ENCODE measurements around the gene USP35. TPM values are rescaled to one million over a fixed set of nuclear protein-coding genes. Genes with fewer than 3 reads are reported as not detected.

Gene USP35
- total RNA-seq, 2 donors from 2014 or later, result 8.6 to 11.2 TPM

DNA sequence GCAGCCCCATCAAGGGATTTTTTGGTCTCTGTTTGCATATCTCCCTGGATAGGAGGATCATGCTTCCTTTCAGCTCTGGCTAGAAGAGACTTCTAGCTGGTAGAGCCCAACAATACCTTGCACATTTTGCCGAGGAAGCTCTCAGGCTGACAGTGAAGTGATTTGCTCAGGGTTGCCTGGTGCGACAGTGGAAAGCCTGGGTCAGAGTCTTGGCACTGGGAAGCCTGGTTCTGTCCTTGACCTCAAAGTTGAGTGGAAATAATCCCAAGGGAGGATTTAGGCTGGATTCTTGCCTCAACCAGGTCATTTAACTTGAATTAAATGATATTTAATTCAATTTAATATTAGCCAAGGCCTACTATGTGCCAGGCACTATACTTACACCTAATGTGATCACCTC lies 24.9 kb upstream of the USP35 start:
- H3K27me3 Mint-ChIP-seq (ENCODE audit: insufficient read depth), result peaks cover 4% of the 10 kb centered on the region
- no peak overlapping the region for H3K9ac ChIP-seq (ENCODE audit: extremely low read depth, low read length, poor library complexity, severe bottlenecking)
- no peaks in the 10 kb centered on the region for H3K27me3 ChIP-seq (ENCODE audit: control insufficient read depth, insufficient read depth, low read length, poor library complexity, severe bottlenecking)
- 94 to 100% methylated on average over 1 to 2 of the region's 2 CpGs for WGBS, 2 experiments (ENCODE audit: insufficient coverage in 1 of 2, insufficient read length in 1 of 2)
- no peak for DNase-seq
- H3K4me3 ChIP-seq (ENCODE audit: low read length), result no peak overlapping the region
- no peak overlapping the region for H3K27ac Mint-ChIP-seq
- H3K27ac ChIP-seq (ENCODE audit: low read depth, low read length), result no peak overlapping the region
- no peak overlapping the region for H3K4me3 Mint-ChIP-seq
- no peaks in the 10 kb centered on the region for H3K36me3 ChIP-seq (ENCODE audit: control insufficient read depth, insufficient read depth, low read length)
- H3K9me3 ChIP-seq (ENCODE audit: control insufficient read depth, low read length), result no peaks in the 10 kb centered on the region
- TF ChIP-seq, protein P1, sequence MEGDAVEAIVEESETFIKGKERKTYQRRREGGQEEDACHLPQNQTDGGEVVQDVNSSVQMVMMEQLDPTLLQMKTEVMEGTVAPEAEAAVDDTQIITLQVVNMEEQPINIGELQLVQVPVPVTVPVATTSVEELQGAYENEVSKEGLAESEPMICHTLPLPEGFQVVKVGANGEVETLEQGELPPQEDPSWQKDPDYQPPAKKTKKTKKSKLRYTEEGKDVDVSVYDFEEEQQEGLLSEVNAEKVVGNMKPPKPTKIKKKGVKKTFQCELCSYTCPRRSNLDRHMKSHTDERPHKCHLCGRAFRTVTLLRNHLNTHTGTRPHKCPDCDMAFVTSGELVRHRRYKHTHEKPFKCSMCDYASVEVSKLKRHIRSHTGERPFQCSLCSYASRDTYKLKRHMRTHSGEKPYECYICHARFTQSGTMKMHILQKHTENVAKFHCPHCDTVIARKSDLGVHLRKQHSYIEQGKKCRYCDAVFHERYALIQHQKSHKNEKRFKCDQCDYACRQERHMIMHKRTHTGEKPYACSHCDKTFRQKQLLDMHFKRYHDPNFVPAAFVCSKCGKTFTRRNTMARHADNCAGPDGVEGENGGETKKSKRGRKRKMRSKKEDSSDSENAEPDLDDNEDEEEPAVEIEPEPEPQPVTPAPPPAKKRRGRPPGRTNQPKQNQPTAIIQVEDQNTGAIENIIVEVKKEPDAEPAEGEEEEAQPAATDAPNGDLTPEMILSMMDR (conservative IDR thresholded peaks at IDR 0.05), result no peak
- H3K9me3 Mint-ChIP-seq, result no peaks in the 10 kb centered on the region
- peaks cover 11% of the 10 kb centered on the region for H3K4me1 Mint-ChIP-seq
- H3K36me3 Mint-ChIP-seq (ENCODE audit: low read depth), result no peaks in the 10 kb centered on the region
- peaks cover 4% of the 10 kb centered on the region for H3K4me1 ChIP-seq (ENCODE audit: control insufficient read depth, insufficient read depth, low read length)

- Mint-ChIP-seq H3K36me3 (ENCODE audit: low read depth) (no peaks in the 10 kb centered on the region), H3K4me3 (no peak overlapping the region), H3K27ac (no peak overlapping the region), H3K27me3 (ENCODE audit: insufficient read depth) (peaks cover 2% of the 10 kb centered on the region), H3K9me3 (no peaks in the 10 kb centered on the region), H3K4me1 (peaks cover 16% of the 10 kb centered on the region)
- H3K27ac ChIP-seq (ENCODE audit: low read depth, low read length), result no peak overlapping the region
- WGBS, 2 experiments (ENCODE audit: insufficient coverage in 1 of 2, insufficient read length in 1 of 2), result 77 to 100% methylated on average over 1 to 2 of the region's 2 CpGs
- peaks cover 6% of the 10 kb centered on the region for H3K4me1 ChIP-seq (ENCODE audit: control insufficient read depth, insufficient read depth, low read length)
- no peaks in the 10 kb centered on the region for H3K27me3 ChIP-seq (ENCODE audit: control insufficient read depth, insufficient read depth, low read length, poor library complexity, severe bottlenecking)
- no peak overlapping the region for H3K4me3 ChIP-seq (ENCODE audit: low read length)
- DNase-seq, result no peak
- no peaks in the 10 kb centered on the region for H3K9me3 ChIP-seq (ENCODE audit: control insufficient read depth, low read length)
- H3K36me3 ChIP-seq (ENCODE audit: control insufficient read depth, insufficient read depth, low read length), result no peaks in the 10 kb centered on the region
- TF ChIP-seq, protein P1 (conservative IDR thresholded peaks at IDR 0.05), result no peak
- no peak overlapping the region for H3K9ac ChIP-seq (ENCODE audit: extremely low read depth, low read length, poor library complexity, severe bottlenecking)
These were observed 24.2 kb upstream of the USP35 start for GRCh38 chr11:78164471-78164870.

- TF ChIP-seq, protein P1 (conservative IDR thresholded peaks at IDR 0.05), result no peak
- Histone ChIP-seq H3K4me1 (ENCODE audit: control insufficient read depth, insufficient read depth, low read length) (peaks cover 6% of the 10 kb centered on the region), H3K9ac (ENCODE audit: extremely low read depth, low read length, poor library complexity, severe bottlenecking) (no peak overlapping the region), H3K9me3 (ENCODE audit: control insufficient read depth, low read length) (no peaks in the 10 kb centered on the region), H3K27me3 (ENCODE audit: control insufficient read depth, insufficient read depth, low read length, poor library complexity, severe bottlenecking) (no peaks in the 10 kb centered on the region), H3K36me3 (ENCODE audit: control insufficient read depth, insufficient read depth, low read length) (no peaks in the 10 kb centered on the region), H3K27ac (ENCODE audit: low read depth, low read length) (no peak overlapping the region), H3K4me3 (ENCODE audit: low read length) (no peak overlapping the region)
- no peaks in the 10 kb centered on the region for H3K9me3 Mint-ChIP-seq
- WGBS, 2 experiments (ENCODE audit: insufficient coverage in 1 of 2, insufficient read length in 1 of 2), result 90 to 100% methylated on average over 6 of the region's 6 CpGs
- no peaks in the 10 kb centered on the region for H3K36me3 Mint-ChIP-seq (ENCODE audit: low read depth)
- no peak overlapping the region for H3K4me3 Mint-ChIP-seq
- peaks cover 16% of the 10 kb centered on the region for H3K4me1 Mint-ChIP-seq
- H3K27me3 Mint-ChIP-seq (ENCODE audit: insufficient read depth), result peaks cover 2% of the 10 kb centered on the region
- no peak overlapping the region for H3K27ac Mint-ChIP-seq
- no peak for DNase-seq
These were observed 21.8 kb upstream of the USP35 start for GRCh38 chr11:78166855-78167469.
